Keratinocyte (primary cell): ENCODE results near the gene PI4KA. TPM values are rescaled to one million over a fixed set of nuclear protein-coding genes. Genes with fewer than 3 reads are reported as not detected.

Source experiments
- DNase-seq: peaks from one replicate; pipeline ENCODE4 v3.0.0-alpha.2; 2011; ENCODE audit warnings: low read depth, missing footprints, low spot score
- FAIRE-seq: peaks from 2 replicates; lab custom pipeline; 2011; peaks lifted over from hg19 to GRCh38; lab: Jason Lieb, UNC
- H2AFZ ChIP-seq: 2 replicates; pipeline ENCODE4 v1.6.0; 2012; ENCODE audit warnings: low read length, control low read depth, inconsistent platforms; ENCODE audit not compliant: control insufficient read depth
- H3K27ac ChIP-seq: 2 replicates; pipeline ENCODE4 v1.5.1; 2011; ENCODE audit warnings: low read length; ENCODE audit not compliant: control insufficient read depth, insufficient read depth
- H3K27me3 ChIP-seq: 3 replicates; pipeline ENCODE4 v1.6.0; 2011; ENCODE audit warnings: low read length; ENCODE audit not compliant: control insufficient read depth, insufficient read depth; ENCODE audit errors: extremely low read depth
- H3K36me3 ChIP-seq, 2 experiments: 2 replicates in 1 of 2; 3 replicates in 1 of 2; pipeline ENCODE4 v1.5.1; 2011; ENCODE audit warnings: low read length in 2 of 2, mild to moderate bottlenecking in 1 of 2; ENCODE audit not compliant: control insufficient read depth in 2 of 2, insufficient read depth in 2 of 2; ENCODE audit errors: extremely low read depth in 1 of 2
- H3K4me1 ChIP-seq: 3 replicates; pipeline ENCODE4 v1.5.1; 2011; ENCODE audit warnings: low read length; ENCODE audit not compliant: control insufficient read depth, insufficient read depth; ENCODE audit errors: extremely low read depth
- H3K4me2 ChIP-seq: 3 replicates; pipeline ENCODE4 v1.6.0; 2011; ENCODE audit warnings: low read depth, low read length; ENCODE audit not compliant: control insufficient read depth, insufficient read depth; ENCODE audit errors: extremely low read depth
- H3K4me3 ChIP-seq, 3 experiments: fragments of 200-600 bp in 1 of 3; sonication (generic) in 1 of 3; 2 replicates in 2 of 3; 3 replicates in 1 of 3; pipeline ENCODE4 v1.5.1; 2011 to 2016; ENCODE audit warnings: low read length in 3 of 3, mild to moderate bottlenecking in 3 of 3, control low read depth in 2 of 3, inconsistent platforms in 1 of 3, low read depth in 1 of 3, mixed read lengths in 1 of 3, mixed run types in 1 of 3, moderate library complexity in 1 of 3; ENCODE audit not compliant: control insufficient read depth in 2 of 3, insufficient read depth in 2 of 3; ENCODE audit errors: extremely low read depth in 1 of 3
- H3K79me2 ChIP-seq: 2 replicates; pipeline ENCODE4 v1.6.0; 2012; ENCODE audit warnings: low read length; ENCODE audit not compliant: control insufficient read depth, insufficient read depth
- H3K9ac ChIP-seq: 3 replicates; pipeline ENCODE4 v1.6.0; 2011; ENCODE audit warnings: low read length; ENCODE audit not compliant: control insufficient read depth, insufficient read depth; ENCODE audit errors: extremely low read depth
- H3K9me1 ChIP-seq: 3 replicates; pipeline ENCODE4 v1.6.0; 2011; ENCODE audit warnings: low read length; ENCODE audit not compliant: control insufficient read depth, insufficient read depth; ENCODE audit errors: extremely low read depth
- H3K9me3 ChIP-seq: 2 replicates; pipeline ENCODE4 v1.5.1; 2012; ENCODE audit warnings: low read depth, low read length; ENCODE audit not compliant: control insufficient read depth
- H4K20me1 ChIP-seq: 3 replicates; pipeline ENCODE4 v1.6.0; 2011; ENCODE audit warnings: low read length; ENCODE audit not compliant: control insufficient read depth, insufficient read depth; ENCODE audit errors: extremely low read depth
- EZH2 ChIP-seq: IDR thresholded peaks from one replicate; pipeline ENCODE4 v1.6.1; 2012; ENCODE audit warnings: inconsistent platforms, mild to moderate bottlenecking, low read length, moderate library complexity
- dilution Hi-C: fragments of 300-500 bp; cut with MboI; formaldehyde crosslinking; loops from one replicate; pipeline ENCODE4 v1.7.0; 2020; ENCODE audit warnings: low sequenced_read_pairs; ENCODE audit not compliant: extremely low pct_ligation_motif_present
- polyA plus RNA-seq, 5 experiments: library from polyadenylated mRNA; depleted of rRNA in 3 of 5; stranded (reverse) in 3 of 5; stranded (forward) in 1 of 5; unstranded in 1 of 5; fragments of >200 nt; gene quantifications; 1 replicate in 1 of 5; 2 replicates in 3 of 5; 3 replicates in 1 of 5; pipeline versions ENCODE4 v1.2.1 to v1.2.3, GENCODE V29; 2011 to 2012; ENCODE audit warnings: missing spikeins in 2 of 5, low read depth in 1 of 5, low replicate concordance in 1 of 5
- TF ChIP-seq, protein P1 (sequence below), 3 experiments: IDR thresholded peaks in 1 of 3; conservative IDR thresholded peaks in 1 of 3; optimal IDR thresholded peaks in 1 of 3; 2 replicates in 2 of 3; 3 replicates in 1 of 3; pipeline versions ENCODE3 to v1.5.1; 2011; ENCODE audit warnings: low read length in 3 of 3, mild to moderate bottlenecking in 3 of 3, moderate library complexity in 2 of 3, control low read depth in 1 of 3, inconsistent platforms in 1 of 3; ENCODE audit not compliant: insufficient read depth in 2 of 3; ENCODE audit errors: extremely low read depth in 1 of 3

Gene PI4KA
- polyA plus RNA-seq, 1 donor (not counting 4 experiments of a cell fraction or from before 2014, with no cell fraction given), result 13.6 TPM

DNA sequence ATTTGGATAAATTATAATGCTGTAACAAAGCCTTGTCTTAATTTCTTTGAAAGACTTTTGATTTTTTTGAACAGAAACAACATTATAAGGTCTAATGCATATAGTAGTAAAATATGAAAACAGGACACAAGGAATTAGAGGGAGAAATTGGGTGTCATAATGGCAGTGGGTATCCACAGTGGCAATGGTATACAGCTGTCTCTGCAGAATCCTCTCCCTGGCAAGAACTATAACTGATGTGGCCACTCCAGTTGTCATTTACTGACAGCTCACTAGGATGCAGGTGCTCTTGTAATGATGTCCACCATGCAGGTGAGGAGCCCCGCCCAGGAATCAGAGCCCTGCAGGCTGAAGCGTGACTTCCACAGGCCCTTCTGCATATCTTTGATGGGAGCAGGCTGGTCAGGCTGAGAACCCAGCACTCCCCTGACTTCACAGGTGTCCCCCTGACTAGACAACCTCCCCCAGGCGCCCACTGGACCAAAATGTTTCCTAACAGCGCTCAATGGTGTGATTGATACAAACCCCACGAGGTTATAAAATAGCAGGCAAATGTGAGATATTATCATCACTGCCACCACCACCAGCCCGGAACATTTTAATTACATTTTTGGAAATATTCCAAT, 117.5 kb downstream of the PI4KA start:
- Histone ChIP-seq H3K9me3 (no peaks in the 10 kb centered on the region), H3K4me3 (no peak overlapping the region), H3K79me2 (no peaks in the 10 kb centered on the region), H3K4me1 (no peaks in the 10 kb centered on the region), H3K4me2 (no peak overlapping the region), H2AFZ (no peak overlapping the region), H3K36me3 (peaks cover 0 to 4% of the 10 kb centered on the region in 2 experiments), H4K20me1 (no peaks in the 10 kb centered on the region), H3K27ac (no peak overlapping the region), H3K9ac (no peak overlapping the region), H3K27me3 (no peaks in the 10 kb centered on the region), H3K9me1 (no peaks in the 10 kb centered on the region)
- TF ChIP-seq EZH2, result no peak
- TF ChIP-seq, protein P1, sequence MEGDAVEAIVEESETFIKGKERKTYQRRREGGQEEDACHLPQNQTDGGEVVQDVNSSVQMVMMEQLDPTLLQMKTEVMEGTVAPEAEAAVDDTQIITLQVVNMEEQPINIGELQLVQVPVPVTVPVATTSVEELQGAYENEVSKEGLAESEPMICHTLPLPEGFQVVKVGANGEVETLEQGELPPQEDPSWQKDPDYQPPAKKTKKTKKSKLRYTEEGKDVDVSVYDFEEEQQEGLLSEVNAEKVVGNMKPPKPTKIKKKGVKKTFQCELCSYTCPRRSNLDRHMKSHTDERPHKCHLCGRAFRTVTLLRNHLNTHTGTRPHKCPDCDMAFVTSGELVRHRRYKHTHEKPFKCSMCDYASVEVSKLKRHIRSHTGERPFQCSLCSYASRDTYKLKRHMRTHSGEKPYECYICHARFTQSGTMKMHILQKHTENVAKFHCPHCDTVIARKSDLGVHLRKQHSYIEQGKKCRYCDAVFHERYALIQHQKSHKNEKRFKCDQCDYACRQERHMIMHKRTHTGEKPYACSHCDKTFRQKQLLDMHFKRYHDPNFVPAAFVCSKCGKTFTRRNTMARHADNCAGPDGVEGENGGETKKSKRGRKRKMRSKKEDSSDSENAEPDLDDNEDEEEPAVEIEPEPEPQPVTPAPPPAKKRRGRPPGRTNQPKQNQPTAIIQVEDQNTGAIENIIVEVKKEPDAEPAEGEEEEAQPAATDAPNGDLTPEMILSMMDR (optimal IDR thresholded peaks at IDR 0.05 in 1 of 3, IDR thresholded peaks at IDR 0.05 in 1 of 3, conservative IDR thresholded peaks at IDR 0.05 in 1 of 3; ENCODE audit: extremely low read depth in 1 of 3, insufficient read depth in 2 of 3, low read length in 3 of 3), result no peak
- FAIRE-seq (no peak), DNase-seq (no peak)
- dilution Hi-C loops, result no loop called here

GRCh38 chr22:20740222-20740951, 118.2 kb downstream of the PI4KA start:
- FAIRE-seq, result no peak
- Histone ChIP-seq H3K27ac (no peak overlapping the region), H4K20me1 (no peaks in the 10 kb centered on the region), H3K4me3 (no peak overlapping the region), H2AFZ (no peak overlapping the region), H3K27me3 (no peaks in the 10 kb centered on the region), H3K9ac (no peak overlapping the region), H3K4me1 (no peaks in the 10 kb centered on the region), H3K79me2 (no peaks in the 10 kb centered on the region), H3K9me3 (no peaks in the 10 kb centered on the region), H3K9me1 (no peaks in the 10 kb centered on the region), H3K36me3 (peaks cover 0 to 2% of the 10 kb centered on the region in 2 experiments), H3K4me2 (no peak overlapping the region)
- dilution Hi-C loops, result no loop called here
- DNase-seq, result no peak
- no peak for TF ChIP-seq EZH2
- TF ChIP-seq, protein P1 (optimal IDR thresholded peaks at IDR 0.05 in 1 of 3, IDR thresholded peaks at IDR 0.05 in 1 of 3, conservative IDR thresholded peaks at IDR 0.05 in 1 of 3; ENCODE audit: extremely low read depth in 1 of 3, insufficient read depth in 2 of 3, low read length in 3 of 3), result no peak
